Caki2 (cell line): ENCODE measurements around the gene DOCK1. TPM values are rescaled to one million over a fixed set of nuclear protein-coding genes. Genes with fewer than 3 reads are reported as not detected.
"Not testable (repeated sequence)": the region's sequence is repeated elsewhere in the genome, so short reads cannot be mapped to it uniquely, and the experiment has no call there.

Source experiments
- DNase-seq: peaks from one replicate; pipeline ENCODE4 v3.0.0-alpha.2; 2015; ENCODE audit warnings: low read depth
- in situ Hi-C: cut with HindIII; loops from 2 replicates; pipeline ENCODE4 v1.10.0; 2016; ENCODE audit warnings: low sequenced_read_pairs, low pct_unique_long_range_greater_than_20kb, mixed read lengths
- total RNA-seq: library from RNA; depleted of rRNA; stranded (reverse); fragments of >200 nt; shearing (Covaris generic); gene quantifications from 2 replicates; pipeline ENCODE4 v1.2.3, GENCODE V29; 2014; ENCODE audit warnings: low replicate concordance

Gene DOCK1
- total RNA-seq, 1 experiment from 2014 or later: 17.1 TPM

DNA sequence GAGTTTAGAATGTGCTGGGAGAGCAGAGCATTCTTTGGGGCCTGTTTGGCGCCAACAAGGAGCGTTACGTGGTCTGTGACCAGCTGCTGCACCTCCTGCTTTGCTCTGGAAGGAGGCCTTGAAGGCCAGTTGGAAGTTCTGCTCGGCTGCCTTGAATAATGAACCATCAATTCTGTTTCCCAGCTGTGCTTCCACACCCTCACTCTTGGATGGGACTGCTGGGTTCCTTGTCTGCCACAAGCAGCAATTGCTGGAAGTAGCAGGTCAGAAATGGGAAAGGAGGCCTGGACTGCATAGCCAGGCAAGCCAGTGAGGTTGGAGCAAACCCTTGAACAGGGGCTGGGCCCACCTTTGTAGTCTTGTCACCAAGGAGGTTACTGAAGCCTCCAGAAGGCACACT lies 377.8 kb downstream of the DOCK1 start:
- in situ Hi-C loops: no loop called here

DNA sequence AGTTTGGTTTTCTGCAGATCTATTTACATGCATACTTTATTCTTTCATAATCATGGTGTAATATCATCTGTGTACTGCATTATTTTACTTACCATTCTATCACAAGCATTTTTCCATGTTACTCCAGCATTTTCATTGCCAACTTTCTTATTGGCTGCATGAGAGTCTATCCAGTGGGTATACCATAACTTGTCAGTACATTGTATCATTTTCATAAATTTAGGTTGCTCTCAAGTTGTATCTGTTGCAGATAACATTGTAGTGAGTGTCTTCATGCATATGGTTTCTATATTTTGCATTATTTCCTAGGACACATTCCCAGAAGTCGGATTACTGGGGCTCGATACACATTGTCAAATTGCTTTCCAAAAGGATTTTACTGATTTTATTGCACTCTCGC lies 378.3 kb downstream of the DOCK1 start:
- in situ Hi-C loops: no loop called here
- DNase-seq: no peak

More for the DNA sequence above, 377.8 kb downstream of the DOCK1 start:
- DNase-seq: no peak

DNA sequence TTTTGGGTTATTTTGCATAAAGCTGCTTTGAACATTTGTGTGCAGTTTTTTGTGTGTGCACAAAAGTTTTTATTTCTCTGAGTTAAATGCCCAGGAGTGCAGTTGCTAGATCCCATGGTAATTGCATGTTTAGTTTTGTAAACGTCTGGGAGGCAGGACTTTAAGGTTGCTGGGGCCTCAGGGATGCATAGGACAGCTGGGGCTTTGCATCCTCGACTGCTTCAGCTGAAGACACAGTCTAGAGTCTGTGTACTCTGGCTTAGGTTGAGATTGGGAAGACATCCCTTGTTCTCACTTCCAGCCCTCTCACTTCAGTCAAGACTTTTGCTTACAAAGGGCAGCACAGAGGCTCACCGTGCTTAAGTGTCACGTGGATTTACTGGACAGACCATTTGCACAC lies 385.6 kb downstream of the DOCK1 start:
- in situ Hi-C loops: no loop called here

DNA sequence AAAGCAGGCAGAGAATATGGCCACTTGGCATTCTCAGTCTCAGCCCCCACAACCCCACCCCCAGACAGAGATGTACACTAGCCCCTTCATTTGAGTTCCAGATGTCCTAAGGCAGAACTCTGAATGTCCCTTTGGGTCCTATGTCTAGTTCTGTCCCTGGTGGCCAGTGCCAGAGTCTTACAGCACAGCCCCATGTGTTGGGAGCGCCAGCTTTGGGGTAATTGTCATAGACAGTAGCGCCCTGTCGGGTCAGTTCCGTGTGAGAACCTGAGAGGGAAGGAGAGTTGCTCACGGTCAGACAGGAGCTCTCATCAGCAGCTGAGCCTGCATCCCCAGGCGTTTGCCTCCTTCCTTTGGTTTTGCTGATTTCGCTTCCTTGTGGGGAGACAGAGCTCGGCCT lies 386.1 kb downstream of the DOCK1 start:
- in situ Hi-C loops: no loop called here
- no peak for DNase-seq

More for the DNA sequence above, 385.6 kb downstream of the DOCK1 start:
- DNase-seq: no peak

DNA sequence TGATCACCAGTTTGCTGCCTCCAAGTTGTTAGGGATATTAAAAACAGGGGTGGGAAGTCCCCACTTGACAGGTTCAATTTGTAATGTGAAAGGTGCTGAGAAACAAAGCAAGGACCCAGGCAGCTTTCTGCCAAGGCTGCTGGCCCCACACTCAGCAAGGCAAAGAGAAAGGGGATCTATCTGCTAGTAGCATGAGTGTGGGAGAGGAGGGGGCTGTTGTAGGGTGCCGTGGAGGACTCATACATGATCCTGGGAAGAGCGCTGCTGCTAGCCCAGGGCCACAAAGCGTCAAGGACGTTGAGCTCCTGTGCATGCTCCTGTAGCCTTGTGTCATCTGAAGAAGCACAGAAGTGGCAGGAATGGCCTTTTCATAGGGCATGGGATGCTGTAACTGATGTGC lies 387.7 kb downstream of the DOCK1 start:
- DNase-seq: no peak
- in situ Hi-C loops: no loop called here

DNA sequence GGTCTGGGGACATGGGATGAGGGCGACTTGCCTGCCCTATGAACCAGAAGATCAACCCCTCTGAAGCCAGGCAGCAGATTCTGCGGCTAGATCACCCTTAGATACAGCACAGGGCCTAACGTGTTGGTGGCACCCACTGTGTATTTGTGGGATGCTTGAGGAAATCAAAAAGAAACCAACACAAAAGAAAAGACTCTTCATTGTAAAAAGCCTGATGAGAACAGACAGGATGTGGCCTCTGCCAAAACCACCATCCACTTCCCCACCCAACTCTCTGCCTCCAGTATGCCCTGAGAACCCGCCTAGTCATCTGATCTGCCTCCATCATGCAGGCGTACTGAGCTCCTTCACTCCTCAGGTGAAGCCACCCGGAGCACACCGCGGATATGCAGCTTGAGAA lies 388.4 kb downstream of the DOCK1 start:
- no peak for DNase-seq
- in situ Hi-C loops: no loop called here

DNA sequence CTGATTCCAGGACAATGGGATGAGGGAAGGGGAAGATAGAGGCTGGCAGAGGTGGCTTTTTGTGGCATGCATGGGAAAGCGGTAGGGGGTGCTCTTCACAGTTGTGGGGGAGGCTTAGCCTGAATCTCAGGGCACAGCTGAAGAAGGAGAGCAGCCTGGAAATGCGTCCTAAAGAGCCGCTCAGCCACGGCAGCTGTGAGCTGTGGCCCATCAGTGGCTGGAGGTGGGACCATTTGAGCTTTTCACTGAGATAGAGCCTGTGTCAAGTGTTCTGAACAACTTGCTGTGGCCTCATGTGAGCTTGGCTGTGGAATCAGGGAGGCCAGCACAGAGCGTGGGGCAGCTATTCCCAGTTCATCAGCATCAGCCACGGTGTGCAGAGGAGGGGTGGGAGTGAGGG lies 391.5 kb downstream of the DOCK1 start:
- in situ Hi-C loops: no loop called here
- no peak for DNase-seq

DNA sequence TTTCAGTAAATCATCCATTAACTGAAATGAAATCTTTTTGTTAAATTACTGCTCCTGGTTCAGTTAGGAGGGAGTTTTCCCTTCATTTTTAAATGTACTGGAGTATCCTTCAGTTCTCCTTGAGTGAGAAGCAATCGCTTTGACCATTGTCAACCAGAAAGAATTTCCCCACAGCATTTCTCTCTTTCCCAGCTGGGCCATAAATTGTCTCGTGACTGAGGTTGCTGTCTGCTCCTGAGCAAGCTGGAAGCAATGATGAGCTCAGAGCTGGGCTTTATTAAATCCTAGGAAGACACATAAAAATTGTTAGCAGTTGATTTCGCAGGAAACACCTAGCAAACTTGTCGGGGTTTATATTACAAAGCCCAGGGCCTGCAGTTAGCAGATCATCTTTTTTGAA lies 393.2 kb downstream of the DOCK1 start:
- DNase-seq: no peak
- in situ Hi-C loops: no loop called here

DNA sequence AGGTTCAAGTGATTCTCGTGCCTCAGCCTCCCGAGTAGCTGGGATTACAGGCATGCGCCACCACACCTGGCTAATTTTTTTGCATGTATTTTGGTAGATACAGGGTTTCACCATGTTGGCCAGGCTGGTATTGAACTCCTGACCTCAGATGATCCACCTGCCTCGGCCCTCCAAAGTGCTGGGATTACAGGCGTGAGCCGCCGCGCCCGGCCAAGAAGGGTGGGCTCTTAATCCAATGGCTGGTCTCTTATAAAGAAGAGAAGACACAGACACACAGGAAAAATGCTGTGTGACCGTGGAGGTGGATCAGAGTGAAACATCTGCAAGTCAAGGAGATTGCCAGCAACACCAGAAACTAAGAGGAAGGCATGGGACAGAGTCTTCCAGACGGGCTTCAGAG lies 394.0 kb downstream of the DOCK1 start:
- in situ Hi-C loops, DNase-seq: not testable (repeated sequence)

DNA sequence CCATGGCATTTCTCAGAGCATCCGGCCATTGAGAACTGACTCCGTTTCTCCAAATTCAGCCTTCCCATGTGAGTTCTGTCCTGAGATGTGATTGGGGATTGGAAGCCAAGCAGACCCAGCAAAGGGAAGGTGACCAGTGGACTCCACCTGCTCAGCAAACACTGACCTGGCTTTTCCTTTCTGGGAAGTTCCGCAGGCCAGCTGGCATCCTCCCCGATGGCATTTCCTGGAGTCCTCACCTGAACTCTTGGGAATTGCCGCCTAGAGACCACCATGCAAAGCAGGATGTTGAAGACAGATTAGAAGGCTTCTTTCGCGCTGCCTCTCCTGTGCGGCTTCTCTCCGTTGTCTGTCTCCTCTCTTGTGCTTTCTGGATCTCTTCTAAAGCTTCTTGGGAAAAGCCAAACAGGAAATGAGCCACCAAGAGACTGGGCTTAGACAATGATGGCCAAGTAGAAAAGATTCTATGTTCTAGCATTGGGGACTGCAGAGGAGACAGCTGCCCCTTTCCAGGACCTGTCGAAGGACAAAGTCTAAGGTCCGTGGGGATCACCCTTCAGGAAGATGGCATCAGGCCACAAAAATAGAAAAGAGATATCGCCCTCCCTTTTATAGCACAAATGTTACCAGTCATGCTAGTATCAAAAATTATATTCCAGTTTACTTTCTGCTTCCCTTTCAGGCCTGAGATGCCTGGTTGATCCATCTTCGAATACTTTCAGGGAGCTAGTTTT lies 394.9 kb downstream of the DOCK1 start:
- in situ Hi-C loops: no loop called here
- DNase-seq: no peak

DNA sequence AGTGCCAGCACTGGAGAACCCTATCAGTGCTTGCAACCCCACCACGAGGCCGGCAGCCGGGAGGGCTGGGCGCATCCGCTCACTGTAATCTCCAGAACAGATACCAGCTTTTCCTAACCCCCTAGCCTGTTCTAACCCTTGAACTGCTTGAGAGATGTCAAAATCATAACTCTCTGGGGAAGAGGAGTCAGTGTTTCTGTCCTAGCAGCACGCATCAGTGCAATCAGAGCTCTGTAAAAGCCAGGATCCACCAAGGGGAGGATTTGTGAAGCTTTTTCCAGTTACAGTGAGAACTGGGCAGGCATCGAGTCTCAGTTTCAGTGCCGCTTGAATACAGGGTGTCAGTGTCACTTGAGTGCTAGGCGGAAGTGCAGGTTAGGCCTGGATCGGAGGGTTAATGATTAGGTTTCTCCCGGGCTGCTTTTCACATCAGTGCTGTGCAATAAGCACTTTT lies 395.7 kb downstream of the DOCK1 start:
- no peak for DNase-seq
- in situ Hi-C loops: no loop called here

DNA sequence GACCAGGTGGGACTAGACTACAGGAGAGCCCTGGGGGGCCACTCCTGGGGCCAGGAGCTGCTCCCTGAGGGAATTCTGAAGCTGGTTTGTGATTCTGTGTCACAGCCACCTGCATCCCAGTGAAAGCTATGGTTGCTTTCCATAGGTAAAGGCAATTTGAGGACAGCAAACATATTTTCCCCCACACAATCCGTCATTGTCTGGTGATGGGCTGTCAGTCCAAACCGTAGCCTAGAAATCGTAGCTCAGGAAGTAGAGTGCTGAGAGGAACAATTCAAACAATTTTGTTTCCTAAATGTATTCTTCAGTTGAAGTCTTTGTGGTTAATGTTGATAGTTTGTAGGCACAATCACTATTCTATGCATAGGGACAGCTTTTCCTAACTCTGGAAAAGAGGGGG lies 397.1 kb downstream of the DOCK1 start:
- in situ Hi-C loops: no loop called here
- no peak for DNase-seq

DNA sequence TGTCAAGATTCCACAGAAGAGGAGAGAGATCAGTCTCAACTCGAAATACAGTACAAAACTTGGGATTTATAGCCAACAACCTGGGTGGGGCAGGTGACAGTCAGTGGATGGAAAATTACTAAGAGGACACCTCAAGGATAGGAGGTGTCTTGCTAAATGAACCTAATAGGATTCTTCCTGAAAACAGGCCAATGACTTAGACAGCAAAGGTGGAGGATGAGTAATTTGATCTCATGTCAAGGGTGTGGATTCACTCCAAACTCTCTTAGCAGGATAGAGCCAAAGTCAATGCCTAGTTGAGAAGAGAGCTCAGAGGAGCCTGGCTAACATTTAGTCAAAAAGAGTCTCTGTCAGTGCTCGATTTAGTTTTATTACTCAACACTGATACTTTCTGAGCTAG lies 397.9 kb downstream of the DOCK1 start:
- in situ Hi-C loops: no loop called here
- DNase-seq: no peak

DNA sequence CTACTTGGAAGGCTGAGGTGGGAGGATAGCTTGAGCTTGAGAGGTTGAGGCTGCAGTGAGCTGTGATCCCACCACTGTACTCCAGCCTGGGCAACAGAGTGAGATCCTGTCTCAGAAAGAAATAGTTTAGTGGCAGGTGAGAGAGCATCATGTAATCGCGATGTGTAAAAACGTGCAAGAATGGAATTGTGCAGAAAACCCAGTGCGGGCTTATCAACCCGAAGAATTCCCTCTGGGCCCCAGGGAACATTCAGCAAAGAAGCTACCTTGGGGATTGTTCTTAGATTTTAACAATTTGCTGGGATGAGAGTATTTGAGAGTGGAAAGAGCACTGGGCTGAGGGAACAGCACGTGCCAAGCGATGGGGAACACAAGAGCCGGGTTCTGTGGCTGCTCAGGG lies 398.5 kb downstream of the DOCK1 start:
- in situ Hi-C loops: no loop called here
- no peak for DNase-seq

DNA sequence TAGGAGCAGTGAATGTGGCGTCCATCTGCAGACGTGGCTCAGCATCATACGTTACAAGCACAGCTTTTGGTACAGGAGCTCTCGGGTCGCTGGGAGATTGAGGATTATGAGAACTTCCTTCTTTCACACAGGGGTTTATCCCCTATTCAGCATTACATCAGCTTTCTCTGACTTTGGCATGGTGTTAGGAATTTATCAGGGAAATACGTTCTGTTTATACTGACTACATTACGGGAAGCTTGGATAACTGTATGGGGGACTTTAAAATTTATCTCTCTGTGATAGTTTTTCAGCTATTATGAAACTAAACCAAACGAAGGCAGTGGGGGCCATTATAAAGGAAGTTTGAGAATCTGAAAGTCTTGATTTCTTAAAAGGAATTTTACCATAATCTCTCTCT lies 401.3 kb downstream of the DOCK1 start:
- in situ Hi-C loops: no loop called here
- DNase-seq: no peak

DNA sequence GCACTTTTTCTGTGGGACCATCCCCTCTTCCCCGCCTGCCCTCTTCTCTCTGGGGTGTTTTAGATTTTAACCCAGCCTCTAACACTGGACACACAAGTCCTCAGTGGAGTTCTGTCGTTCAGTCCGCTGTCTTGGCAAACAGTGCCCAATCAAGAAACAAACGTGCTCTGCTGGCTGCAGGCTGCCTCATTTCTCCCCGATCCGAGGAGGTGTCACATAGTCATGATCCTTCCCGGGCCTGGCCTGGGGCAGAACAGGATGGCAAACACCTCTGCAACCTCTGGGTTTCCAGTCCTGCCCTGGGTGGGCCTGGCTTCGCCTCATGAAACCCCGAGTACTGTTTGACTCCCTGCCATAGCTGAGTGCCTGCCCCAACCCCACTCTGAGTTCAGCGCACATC lies 402.1 kb downstream of the DOCK1 start:
- DNase-seq: no peak
- in situ Hi-C loops: no loop called here

DNA sequence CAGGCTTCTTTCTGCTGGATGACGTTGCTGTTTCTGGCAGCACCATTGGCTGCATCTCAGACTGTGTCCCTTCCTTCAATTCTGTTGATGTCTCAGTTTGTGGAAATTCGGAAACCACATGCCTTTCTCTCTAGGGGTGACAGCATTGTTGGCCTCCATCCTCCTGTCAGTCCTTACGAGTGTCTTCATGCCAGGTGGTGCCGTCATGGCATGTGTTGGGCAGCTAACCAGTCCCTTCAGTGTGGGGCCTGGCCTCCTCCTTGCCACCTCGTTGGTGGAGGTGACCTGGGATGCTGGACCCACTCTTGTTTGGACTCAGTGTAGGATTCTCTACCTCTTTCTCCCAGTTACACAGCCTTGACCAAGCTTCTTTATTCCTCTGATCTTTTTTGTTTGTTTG lies 402.8 kb downstream of the DOCK1 start:
- no peak for DNase-seq
- in situ Hi-C loops: no loop called here

DNA sequence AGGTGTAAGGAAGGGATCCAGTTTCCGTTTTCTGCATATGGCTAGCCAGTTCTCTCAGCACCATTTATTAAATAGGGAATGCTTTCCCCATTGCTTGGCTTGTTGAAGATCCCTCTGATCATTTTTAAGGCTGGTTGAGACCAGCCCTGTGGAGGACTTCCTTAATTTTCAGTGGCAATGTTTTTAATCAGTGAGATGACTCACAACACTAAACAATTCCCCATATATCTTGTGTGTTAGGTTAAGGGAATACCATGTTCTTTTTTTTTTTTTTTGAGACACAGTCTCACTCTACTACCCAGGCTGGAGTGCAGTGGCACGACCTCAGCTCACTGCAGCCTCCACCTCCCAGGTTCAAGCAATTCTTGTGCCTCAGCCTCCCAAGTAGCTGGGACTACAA lies 404.4 kb downstream of the DOCK1 start:
- in situ Hi-C loops, DNase-seq: not testable (repeated sequence)

DNA sequence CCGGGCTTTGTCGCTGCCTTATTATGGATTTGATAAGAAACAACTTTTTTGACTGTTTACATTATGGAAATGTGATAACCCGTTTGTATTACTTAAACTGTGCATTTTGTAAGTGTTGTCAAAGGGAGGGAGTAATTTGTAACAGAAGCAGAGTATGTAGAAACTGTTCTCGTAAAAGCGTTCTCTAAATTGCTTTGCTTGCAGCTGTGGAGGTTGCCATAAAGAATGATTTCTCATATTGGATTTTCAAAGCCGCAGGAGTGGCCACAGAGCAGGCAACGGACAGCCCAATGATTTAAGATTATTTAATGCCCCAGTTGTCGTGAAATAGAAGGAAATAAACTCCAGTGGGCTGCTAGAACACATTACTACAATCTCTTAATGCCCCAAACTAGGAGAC lies 405.2 kb downstream of the DOCK1 start:
- no peak for DNase-seq
- in situ Hi-C loops: no loop called here

DNA sequence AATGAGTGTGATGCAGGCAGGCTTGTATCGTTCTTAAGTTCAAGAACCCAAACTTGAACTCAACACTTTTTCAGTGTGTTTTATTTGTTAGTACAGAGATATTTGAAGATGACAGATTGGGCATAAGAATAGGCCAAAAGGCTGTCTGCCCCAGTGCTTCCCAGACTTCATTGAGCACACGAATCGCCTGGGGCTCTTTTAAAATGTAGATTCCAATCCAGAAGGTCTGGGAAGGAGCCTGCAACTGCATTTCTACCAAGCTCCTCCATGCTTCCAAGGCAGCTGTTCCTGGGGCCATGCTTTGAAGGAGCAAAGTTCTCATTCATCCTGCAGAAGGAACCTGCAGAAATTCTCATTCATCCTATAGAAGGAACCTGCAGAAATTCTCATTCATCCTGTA lies 405.7 kb downstream of the DOCK1 start:
- no peak for DNase-seq
- in situ Hi-C loops: no loop called here
